Testis (tissue), 3 donors: Measurements from ENCODE around the gene SPOCD1. TPM values are rescaled to one million over a fixed set of nuclear protein-coding genes. Genes with fewer than 3 reads are reported as not detected.
"Not testable (repeated sequence)": the region's sequence is repeated elsewhere in the genome, so short reads cannot be mapped to it uniquely, and the experiment has no call there.

Experiments
- DNase-seq: peaks from one replicate; pipeline ENCODE4 v3.0.0-alpha.2; 2019
- H3K27ac ChIP-seq, 2 donors: fragments of 200-600 bp; sonication (generic); one replicate each; pipeline ENCODE4 v1.5.1; 2019
- H3K27me3 ChIP-seq: fragments of 200-600 bp; sonication (generic); one replicate; pipeline ENCODE4 v1.5.1; 2019
- H3K36me3 ChIP-seq: fragments of 200-600 bp; sonication (generic); one replicate; pipeline ENCODE4 v1.5.1; 2017; ENCODE audit warnings: low read depth; ENCODE audit errors: missing control alignments
- H3K4me1 ChIP-seq: fragments of 200-600 bp; sonication (generic); one replicate; pipeline ENCODE4 v1.5.1; 2019
- H3K4me3 ChIP-seq, 2 donors: fragments of 200-600 bp; sonication (generic); one replicate each; pipeline ENCODE4 v1.5.1; 2017 to 2019
- H3K9me3 ChIP-seq: fragments of 200-600 bp; sonication (generic); one replicate; pipeline ENCODE4 v1.5.1; 2017
- CTCF ChIP-seq, 3 experiments: fragments of 450-650 bp in 2 of 3; fragments of 200-600 bp in 1 of 3; sonication (generic) in 1 of 3; IDR thresholded peaks; one replicate each; pipeline ENCODE4 v1.5.1; 2016 to 2019; ENCODE audit warnings: antibody characterized with exemption in 3 of 3, mild to moderate bottlenecking in 2 of 3, moderate library complexity in 1 of 3
- POLR2A ChIP-seq: fragments of 450-650 bp; IDR thresholded peaks from one replicate; pipeline ENCODE4 v1.6.1; 2017; ENCODE audit warnings: antibody characterized with exemption, mild to moderate bottlenecking, moderate library complexity
- WGBS, 2 donors: methylation state at CpG; one replicate each; pipeline ENCODE4 v1.1.5; 2018; 5-methylcytosine and 5-hydroxymethylcytosine counted together
- intact Hi-C: fragments of 100-400 bp; cut with DNase I; formaldehyde crosslinking; loops from one replicate; pipeline ENCODE4 v1.15.1; 2023; ENCODE audit warnings: low total_unique reads
- polyA plus RNA-seq: library from polyadenylated mRNA; stranded (reverse); fragments of 350-450 nt; fragmentation: Illumina TruSeq; extraction: RNeasy Lipid Tissue Mini Kit (QIAGEN cat#74804); gene quantifications from one replicate; pipeline ENCODE4 v1.2.3, GENCODE V29; 2014; ENCODE audit warnings: low read depth, low replicate concordance; ENCODE audit not compliant: insufficient read depth
- total RNA-seq, 2 donors: library from RNA; depleted of rRNA; stranded (reverse); fragments of >200 nt; gene quantifications; one replicate each; pipeline ENCODE4 v1.2.3, GENCODE V29; 2016

The SPOCD1 gene
- total and polyA plus RNA-seq, 3 donors from 2014 or later: 22.0 to 36.0 (median 32.0) TPM

GRCh38 chr1:31828341-31828740, 12.5 kb upstream of the SPOCD1 start:
- Histone ChIP-seq H3K9me3 (no peaks in the 10 kb centered on the region), H3K27me3 (no peaks in the 10 kb centered on the region), H3K36me3 (no peaks in the 10 kb centered on the region), H3K27ac (no peak overlapping the region), H3K4me1 (no peaks in the 10 kb centered on the region), H3K4me3 (no peak overlapping the region)
- TF ChIP-seq POLR2A (no peak), CTCF (IDR thresholded peaks at IDR 0.05) (no peak)
- DNase-seq: no peak
- intact Hi-C loops: no loop called here
- WGBS, 2 donors: 66 to 75% methylated on average over 8 of the region's 8 CpGs

- H3K4me3 ChIP-seq: no peak overlapping the region
- intact Hi-C loops: no loop called here
- no peak for DNase-seq
- WGBS, 2 donors: 96 to 97% methylated on average over 4 of the region's 4 CpGs
- no peaks in the 10 kb centered on the region for H3K4me1 ChIP-seq
- no peaks in the 10 kb centered on the region for H3K9me3 ChIP-seq
- no peaks in the 10 kb centered on the region for H3K27me3 ChIP-seq
- TF ChIP-seq POLR2A: no peak
- no peak overlapping the region for H3K27ac ChIP-seq
- H3K36me3 ChIP-seq: no peaks in the 10 kb centered on the region
Measured at GRCh38 chr1:31823780-31824179, 8.0 kb upstream of the SPOCD1 start.

- TF ChIP-seq POLR2A (no peak), CTCF (IDR thresholded peaks at IDR 0.05) (no peak)
- intact Hi-C loops: no loop called here
- Histone ChIP-seq H3K36me3 (no peaks in the 10 kb centered on the region), H3K9me3 (no peaks in the 10 kb centered on the region), H3K27ac (no peak overlapping the region), H3K27me3 (no peaks in the 10 kb centered on the region), H3K4me1 (no peaks in the 10 kb centered on the region), H3K4me3 (no peak overlapping the region)
- 86 to 90% methylated on average over 3 of the region's 3 CpGs for WGBS, 2 donors
- no peak for DNase-seq
Measured at GRCh38 chr1:31822766-31823165, 6.9 kb upstream of the SPOCD1 start.

GRCh38 chr1:31820196-31820595, 4.4 kb upstream of the SPOCD1 start:
- DNase-seq, H3K4me1 ChIP-seq, H3K9me3 ChIP-seq, H3K27me3 ChIP-seq, H3K4me3 ChIP-seq, H3K36me3 ChIP-seq, H3K27ac ChIP-seq, intact Hi-C loops: not testable (repeated sequence)
- WGBS, 2 donors: 95 to 96% methylated on average over 7 of the region's 7 CpGs

- WGBS, 2 donors: 95 to 96% methylated on average over 1 of the region's 1 CpG
Measured at GRCh38 chr1:31818206-31818605, 2.4 kb upstream of the SPOCD1 start.

GRCh38 chr1:31816947-31817346, 1.1 kb upstream of the SPOCD1 start:
- H3K27ac ChIP-seq, H3K9me3 ChIP-seq, H3K36me3 ChIP-seq, intact Hi-C loops, H3K27me3 ChIP-seq, H3K4me3 ChIP-seq: not testable (repeated sequence)
- WGBS, 2 donors: 89 to 98% methylated on average over 6 to 8 of the region's 8 CpGs
- peak; percentile 9 for DNase-seq
- peaks cover 21% of the 10 kb centered on the region for H3K4me1 ChIP-seq

More at GRCh38 chr1:31818206-31818605, 2.4 kb upstream of the SPOCD1 start:
- no peak overlapping the region for H3K27ac ChIP-seq
- no peaks in the 10 kb centered on the region for H3K36me3 ChIP-seq
- TF ChIP-seq CTCF (IDR thresholded peaks at IDR 0.05): no peak
- TF ChIP-seq POLR2A: no peak
- H3K9me3 ChIP-seq: no peaks in the 10 kb centered on the region
- no peak overlapping the region for H3K4me3 ChIP-seq
- peaks cover 21% of the 10 kb centered on the region for H3K4me1 ChIP-seq
- H3K27me3 ChIP-seq: no peaks in the 10 kb centered on the region
- no peak for DNase-seq
- intact Hi-C loops: no loop called here

GRCh38 chr1:31816501-31816900, 679 bp upstream of the SPOCD1 start:
- WGBS, 2 donors: 82 to 85% methylated on average over 3 of the region's 3 CpGs
- H3K27me3 ChIP-seq, H3K36me3 ChIP-seq, H3K9me3 ChIP-seq, intact Hi-C loops, H3K4me3 ChIP-seq, H3K27ac ChIP-seq: not testable (repeated sequence)
- H3K4me1 ChIP-seq: peaks cover 21% of the 10 kb centered on the region
- peak; percentile 10 for DNase-seq
